NCI-H748 (cell line): Measurements from ENCODE around the gene CLEC20A.

Experiments
- DNase-seq: peaks from one replicate; lab custom pipeline; 2025; ENCODE audit not compliant: unreplicated experiment; lab: John Stamatoyannopoulos, UW

Gene CLEC20A

GRCh38 chr1:178477841-178478240, 18.9 kb downstream of the CLEC20A start:
- no peak for DNase-seq

- DNase-seq = no peak
Observed at GRCh38 chr1:178477373-178477772, 19.4 kb downstream of the CLEC20A start.

- DNase-seq = no peak
Observed at GRCh38 chr1:178472531-178472930, 24.2 kb downstream of the CLEC20A start.

GRCh38 chr1:178470411-178470960, 26.3 kb downstream of the CLEC20A start:
- peak; percentile 22 for DNase-seq

GRCh38 chr1:178467837-178468236, 28.9 kb downstream of the CLEC20A start:
- DNase-seq = no peak

GRCh38 chr1:178465011-178465410, 31.8 kb downstream of the CLEC20A start:
- no peak for DNase-seq

GRCh38 chr1:178464566-178464965, 32.2 kb downstream of the CLEC20A start:
- DNase-seq = no peak

GRCh38 chr1:178464141-178464540, 32.6 kb downstream of the CLEC20A start:
- no peak for DNase-seq

- no peak for DNase-seq
Observed at GRCh38 chr1:178461701-178462100, 35.1 kb downstream of the CLEC20A start.

GRCh38 chr1:178461104-178461503, 35.7 kb downstream of the CLEC20A start:
- no peak for DNase-seq

GRCh38 chr1:178458203-178458602, 38.6 kb downstream of the CLEC20A start:
- no peak for DNase-seq

- DNase-seq = no peak
Observed at GRCh38 chr1:178457651-178458050, 39.1 kb downstream of the CLEC20A start.

- DNase-seq = peak; percentile 72
Observed at GRCh38 chr1:178456472-178456871, 40.3 kb downstream of the CLEC20A start.

- no peak for DNase-seq
Observed at GRCh38 chr1:178452013-178452412, 44.8 kb downstream of the CLEC20A start.

- no peak for DNase-seq
Observed at GRCh38 chr1:178451529-178451928, 45.2 kb downstream of the CLEC20A start.

GRCh38 chr1:178450871-178451270, 45.9 kb downstream of the CLEC20A start:
- DNase-seq = no peak

- no peak for DNase-seq
Observed at GRCh38 chr1:178442925-178443324, 53.8 kb downstream of the CLEC20A start.

- no peak for DNase-seq
Observed at GRCh38 chr1:178438432-178438831, 58.3 kb downstream of the CLEC20A start.

- no peak for DNase-seq
Observed at GRCh38 chr1:178436899-178437298, 59.9 kb downstream of the CLEC20A start.

- no peak for DNase-seq
Observed at GRCh38 chr1:178434899-178435435, 61.8 kb downstream of the CLEC20A start.

- DNase-seq = no peak
Observed at GRCh38 chr1:178434360-178434759, 62.4 kb downstream of the CLEC20A start.
